ENCODE measurements around the gene BIK. TPM values are rescaled to one million over a fixed set of nuclear protein-coding genes. Genes with fewer than 3 reads are reported as not detected.

The BIK gene
- total RNA-seq, 2 donors from 2014 or later, result 5.8 to 13.3 TPM

GRCh38 chr22:43077121-43077877 lies 33.3 kb upstream of the BIK start:
- DNase-seq, result no peak
- no peaks in the 10 kb centered on the region for H3K9me3 ChIP-seq (ENCODE audit: control insufficient read depth, low read length)
- H3K27ac ChIP-seq (ENCODE audit: low read depth, low read length), result no peak overlapping the region
- WGBS, 2 experiments (ENCODE audit: insufficient coverage in 1 of 2, insufficient read length in 1 of 2), result 91 to 95% methylated on average over 13 to 20 of the region's 20 CpGs
- no peaks in the 10 kb centered on the region for H3K27me3 ChIP-seq (ENCODE audit: control insufficient read depth, insufficient read depth, low read length, poor library complexity, severe bottlenecking)
- no peaks in the 10 kb centered on the region for H3K4me1 ChIP-seq (ENCODE audit: control insufficient read depth, insufficient read depth, low read length)
- no peaks in the 10 kb centered on the region for H3K36me3 ChIP-seq (ENCODE audit: control insufficient read depth, insufficient read depth, low read length)
- no peaks in the 10 kb centered on the region for H3K27me3 Mint-ChIP-seq (ENCODE audit: insufficient read depth)
- H3K27ac Mint-ChIP-seq, result no peak overlapping the region
- no peak overlapping the region for H3K4me3 ChIP-seq (ENCODE audit: low read length)
- no peaks in the 10 kb centered on the region for H3K36me3 Mint-ChIP-seq (ENCODE audit: low read depth)
- no peaks in the 10 kb centered on the region for H3K4me1 Mint-ChIP-seq
- no peak overlapping the region for H3K9ac ChIP-seq (ENCODE audit: extremely low read depth, low read length, poor library complexity, severe bottlenecking)
- no peaks in the 10 kb centered on the region for H3K9me3 Mint-ChIP-seq
- no peak overlapping the region for H3K4me3 Mint-ChIP-seq
- no peak for TF ChIP-seq CTCF (conservative IDR thresholded peaks at IDR 0.05)

GRCh38 chr22:43078522-43078921 lies 32.0 kb upstream of the BIK start:
- TF ChIP-seq CTCF (conservative IDR thresholded peaks at IDR 0.05), result no peak
- WGBS, 2 experiments (ENCODE audit: insufficient coverage in 1 of 2, insufficient read length in 1 of 2), result 80 to 88% methylated on average over 1 to 6 of the region's 12 CpGs
- H3K27me3 Mint-ChIP-seq (ENCODE audit: insufficient read depth), result no peaks in the 10 kb centered on the region

GRCh38 chr22:43079742-43080141 lies 30.8 kb upstream of the BIK start:
- no peaks in the 10 kb centered on the region for H3K27me3 Mint-ChIP-seq (ENCODE audit: insufficient read depth)
- no peak for DNase-seq
- H3K4me1 Mint-ChIP-seq, result no peaks in the 10 kb centered on the region
- H3K27ac Mint-ChIP-seq, result no peak overlapping the region
- no peak overlapping the region for H3K4me3 Mint-ChIP-seq
- 93 to 95% methylated on average over 5 to 14 of the region's 14 CpGs for WGBS, 2 experiments (ENCODE audit: insufficient coverage in 1 of 2, insufficient read length in 1 of 2)
- H3K36me3 Mint-ChIP-seq (ENCODE audit: low read depth), result no peaks in the 10 kb centered on the region
- no peak for TF ChIP-seq CTCF (conservative IDR thresholded peaks at IDR 0.05)
- H3K9me3 Mint-ChIP-seq, result no peaks in the 10 kb centered on the region
- Histone ChIP-seq H3K9me3 (ENCODE audit: control insufficient read depth, low read length) (no peaks in the 10 kb centered on the region), H3K27me3 (ENCODE audit: control insufficient read depth, insufficient read depth, low read length, poor library complexity, severe bottlenecking) (no peaks in the 10 kb centered on the region), H3K36me3 (ENCODE audit: control insufficient read depth, insufficient read depth, low read length) (no peaks in the 10 kb centered on the region), H3K4me3 (ENCODE audit: low read length) (no peak overlapping the region), H3K4me1 (ENCODE audit: control insufficient read depth, insufficient read depth, low read length) (no peaks in the 10 kb centered on the region), H3K9ac (ENCODE audit: extremely low read depth, low read length, poor library complexity, severe bottlenecking) (no peak overlapping the region), H3K27ac (ENCODE audit: low read depth, low read length) (no peak overlapping the region)

More at GRCh38 chr22:43078522-43078921, 32.0 kb upstream of the BIK start:
- Mint-ChIP-seq H3K36me3 (ENCODE audit: low read depth) (no peaks in the 10 kb centered on the region), H3K4me3 (no peak overlapping the region), H3K27ac (no peak overlapping the region), H3K4me1 (no peaks in the 10 kb centered on the region), H3K9me3 (no peaks in the 10 kb centered on the region)
- no peak overlapping the region for H3K27ac ChIP-seq (ENCODE audit: low read depth, low read length)
- H3K36me3 ChIP-seq (ENCODE audit: control insufficient read depth, insufficient read depth, low read length), result no peaks in the 10 kb centered on the region
- H3K9me3 ChIP-seq (ENCODE audit: control insufficient read depth, low read length), result no peaks in the 10 kb centered on the region
- no peaks in the 10 kb centered on the region for H3K4me1 ChIP-seq (ENCODE audit: control insufficient read depth, insufficient read depth, low read length)
- no peak for DNase-seq
- H3K4me3 ChIP-seq (ENCODE audit: low read length), result no peak overlapping the region
- H3K27me3 ChIP-seq (ENCODE audit: control insufficient read depth, insufficient read depth, low read length, poor library complexity, severe bottlenecking), result no peaks in the 10 kb centered on the region
- no peak overlapping the region for H3K9ac ChIP-seq (ENCODE audit: extremely low read depth, low read length, poor library complexity, severe bottlenecking)

Data from endodermal cell (in vitro differentiated cells).